ENCODE results near the gene PPP2R2C.

Gene PPP2R2C

DNA sequence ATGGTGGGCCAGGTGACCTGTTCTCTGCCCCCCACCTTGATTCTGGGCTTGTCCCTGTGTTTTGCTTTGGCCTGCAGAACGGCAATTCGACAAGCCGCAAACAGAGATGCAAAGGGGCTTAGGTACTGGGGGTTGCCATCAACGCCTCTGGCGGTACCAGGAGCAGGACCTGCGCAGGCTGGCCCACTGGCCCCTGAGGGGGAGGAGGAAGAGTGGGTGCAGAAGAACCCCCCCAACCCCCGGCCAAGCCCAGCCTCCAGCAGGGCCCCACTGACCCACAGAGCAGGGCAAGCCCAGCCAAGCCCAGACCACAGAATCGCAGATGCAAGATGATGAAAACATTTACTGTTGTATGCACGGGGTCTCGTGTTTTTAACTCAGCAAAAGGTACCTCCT lies 89.4 kb downstream of the PPP2R2C start:
- Histone ChIP-seq H3K4me3 (no peak overlapping the region), H3K27me3 (ENCODE audit: low read depth) (no peaks in the 10 kb centered on the region), H3K36me3 (replicated peaks) (no peaks in the 10 kb centered on the region), H3K9me3 (no peaks in the 10 kb centered on the region), H3K4me1 (no peaks in the 10 kb centered on the region)
- in situ Hi-C loops (cut with MboI; ENCODE audit: low sequenced_read_pairs), result no loop called here
- DNase-seq (ENCODE audit: low spot score in 2 of 2), result no peak

DNA sequence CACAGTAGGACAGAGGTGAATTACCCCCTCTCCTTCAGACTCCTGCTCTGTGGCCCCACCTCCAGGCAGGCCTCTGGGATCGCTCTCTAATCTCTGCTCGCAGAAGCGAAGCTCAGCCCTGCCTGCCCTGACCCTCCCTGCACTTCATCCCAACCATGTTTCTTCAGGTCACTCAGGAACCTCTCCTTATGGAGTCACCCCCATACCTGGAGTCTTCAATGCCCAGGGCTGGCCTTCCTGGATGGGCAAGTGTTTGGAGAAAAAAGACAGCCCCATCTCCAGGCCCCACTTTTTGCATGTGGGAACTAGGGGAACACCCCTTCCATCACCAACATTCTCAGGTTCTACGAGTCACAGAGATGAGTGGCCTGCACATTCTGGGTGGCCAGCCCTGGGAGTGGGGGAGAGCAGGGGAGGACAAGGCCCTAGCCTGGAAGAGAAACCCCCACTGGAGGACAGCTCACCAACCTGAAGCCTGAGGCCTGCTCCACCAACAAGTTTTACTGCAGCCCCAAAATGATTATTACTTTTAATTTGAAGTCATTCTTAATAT lies 90.8 kb downstream of the PPP2R2C start:
- no peak for DNase-seq (ENCODE audit: low spot score in 2 of 2)
- no peak overlapping the region for H3K4me3 ChIP-seq
- H3K9me3 ChIP-seq, result no peaks in the 10 kb centered on the region
- H3K36me3 ChIP-seq (replicated peaks), result no peaks in the 10 kb centered on the region
- H3K27me3 ChIP-seq (ENCODE audit: low read depth), result no peaks in the 10 kb centered on the region
- no peaks in the 10 kb centered on the region for H3K4me1 ChIP-seq
- in situ Hi-C loops (cut with MboI; ENCODE audit: low sequenced_read_pairs), result no loop called here

DNA sequence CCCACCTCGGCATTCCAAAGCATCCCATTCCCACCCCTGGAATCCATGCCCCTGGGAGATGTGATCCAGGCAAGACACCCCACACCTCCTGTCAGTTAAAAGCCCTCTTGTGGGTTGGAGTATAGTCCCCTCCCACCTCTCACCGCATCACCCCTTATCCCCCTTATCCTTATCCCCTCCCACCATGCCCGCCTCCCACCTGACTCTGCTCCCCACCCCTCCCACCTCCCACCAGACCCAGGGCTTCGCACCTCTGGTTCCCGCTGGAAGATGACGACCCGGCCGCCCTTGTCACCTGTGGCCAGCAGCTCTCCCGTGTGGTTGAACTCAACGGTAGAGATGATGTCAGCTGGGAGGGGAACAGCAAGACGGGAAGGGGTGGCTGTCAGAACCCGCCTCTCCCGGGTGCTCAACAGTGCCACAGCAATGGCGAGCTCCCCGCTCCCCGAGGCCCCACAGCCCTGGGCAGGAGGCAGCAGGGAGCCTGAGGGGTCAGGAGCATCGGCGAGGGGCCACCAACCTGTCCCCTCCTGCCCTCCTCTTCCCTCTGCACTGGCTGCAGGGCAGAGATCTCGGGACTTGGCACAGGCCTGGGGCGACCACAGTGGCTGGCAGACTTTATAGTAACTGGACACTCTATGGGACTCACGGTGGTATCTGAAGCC lies 91.5 kb downstream of the PPP2R2C start:
- Histone ChIP-seq H3K9me3 (no peaks in the 10 kb centered on the region), H3K27me3 (ENCODE audit: low read depth) (no peaks in the 10 kb centered on the region), H3K36me3 (replicated peaks) (no peaks in the 10 kb centered on the region), H3K4me1 (no peaks in the 10 kb centered on the region), H3K4me3 (no peak overlapping the region)
- in situ Hi-C loops (cut with MboI; ENCODE audit: low sequenced_read_pairs), result no loop called here
- no peak for DNase-seq (ENCODE audit: low spot score in 2 of 2)

DNA sequence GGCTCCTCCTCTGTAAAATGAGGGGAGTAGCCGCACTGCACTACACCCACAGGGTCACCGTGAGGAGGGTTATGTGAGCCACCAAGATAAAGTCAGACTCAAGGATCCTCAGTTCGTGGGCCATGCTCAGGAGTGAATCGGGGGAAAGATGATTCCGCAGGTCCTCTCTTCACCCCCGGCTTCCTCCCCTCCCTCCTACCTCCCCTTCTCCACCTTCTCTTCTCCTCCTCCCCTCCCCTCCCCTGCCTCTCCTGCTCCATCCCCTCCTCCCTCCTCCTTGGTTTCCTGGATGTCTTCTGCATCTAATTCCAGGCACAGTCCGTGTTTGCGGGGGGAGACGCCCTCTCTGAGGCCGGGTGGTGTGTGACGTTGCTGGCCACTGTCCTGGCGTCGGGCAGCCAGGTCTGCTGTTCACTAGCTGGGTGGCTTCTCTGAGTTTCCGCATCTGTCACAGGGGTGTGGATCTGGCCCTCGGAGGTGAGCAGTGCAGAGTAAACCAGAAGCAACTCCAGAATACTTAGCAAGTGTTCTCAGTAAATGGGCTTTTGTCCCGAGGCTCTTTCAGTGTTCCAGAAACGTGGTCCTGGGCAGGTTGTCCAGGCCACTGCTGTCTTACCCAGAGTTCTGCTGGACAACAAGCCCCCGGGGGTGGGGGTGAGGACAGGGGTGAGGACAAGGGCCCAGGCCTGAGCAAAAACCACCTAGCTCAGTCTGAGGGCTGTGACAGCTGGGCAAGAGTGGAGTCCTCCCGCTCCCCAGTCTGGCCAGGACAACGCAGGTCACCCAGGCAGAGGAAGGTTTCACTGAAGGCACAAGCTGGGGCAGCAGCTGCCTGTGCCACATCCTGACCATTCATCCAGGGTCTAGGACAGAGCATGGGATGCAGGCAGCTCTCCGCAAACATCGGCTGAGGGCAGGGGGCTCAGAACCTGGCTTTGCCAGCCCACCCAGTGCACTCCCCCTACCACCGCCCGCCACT lies 92.4 kb downstream of the PPP2R2C start:
- Histone ChIP-seq H3K9me3 (no peaks in the 10 kb centered on the region), H3K4me1 (no peaks in the 10 kb centered on the region), H3K36me3 (replicated peaks) (no peaks in the 10 kb centered on the region), H3K4me3 (no peak overlapping the region), H3K27me3 (ENCODE audit: low read depth) (no peaks in the 10 kb centered on the region)
- in situ Hi-C loops (cut with MboI; ENCODE audit: low sequenced_read_pairs), result no loop called here
- DNase-seq (ENCODE audit: low spot score in 2 of 2), result no peak

DNA sequence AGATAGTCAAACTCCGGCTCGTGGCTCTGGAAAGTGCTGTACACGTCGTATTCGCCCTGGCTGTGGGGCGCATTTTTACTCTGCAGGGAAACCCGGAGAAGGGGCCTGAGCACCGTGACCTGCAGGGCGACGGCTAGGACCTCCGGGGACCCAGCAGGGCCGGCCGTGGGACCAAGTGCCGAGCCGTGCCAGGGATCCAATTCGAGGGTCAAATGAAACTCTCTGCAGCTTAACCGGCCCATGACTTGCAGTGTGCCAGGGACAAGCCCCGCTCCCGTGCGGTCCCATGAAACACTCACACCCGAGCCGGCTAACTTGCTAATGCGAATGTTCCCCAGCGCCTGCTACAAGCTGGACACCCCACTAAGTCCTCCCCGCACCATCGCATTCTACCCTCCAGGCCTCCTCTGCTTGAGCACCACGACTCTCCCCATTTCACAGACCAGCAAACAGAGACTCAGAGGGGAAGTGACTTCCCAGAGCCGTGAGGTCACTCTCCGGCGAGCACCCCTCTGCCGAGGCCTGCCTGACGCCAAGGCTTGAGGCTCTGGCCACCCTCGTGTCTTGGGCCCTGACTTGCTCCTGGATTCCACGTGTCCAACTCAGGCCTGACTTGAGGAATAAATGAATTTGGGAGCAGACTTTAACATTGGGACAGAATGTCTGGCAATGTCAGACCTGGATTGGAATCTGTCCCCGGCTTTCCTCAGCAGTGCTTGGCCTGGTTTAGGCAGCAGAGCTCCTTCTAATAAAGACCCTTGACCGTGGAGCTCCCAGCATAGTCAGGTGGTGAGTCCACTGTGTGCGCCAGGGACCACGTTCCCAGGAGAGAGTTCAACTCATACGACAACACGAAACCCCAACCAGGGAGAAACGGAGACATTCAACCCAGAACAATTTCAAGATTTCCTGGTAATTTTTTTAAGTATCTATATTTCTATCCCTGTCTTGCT lies 93.6 kb downstream of the PPP2R2C start:
- Histone ChIP-seq H3K4me1 (no peaks in the 10 kb centered on the region), H3K36me3 (replicated peaks) (peaks cover 1% of the 10 kb centered on the region; the same call in 1 of the 2 replicates), H3K27me3 (ENCODE audit: low read depth) (no peaks in the 10 kb centered on the region), H3K9me3 (no peaks in the 10 kb centered on the region), H3K4me3 (no peak overlapping the region)
- in situ Hi-C loops (cut with MboI; ENCODE audit: low sequenced_read_pairs), result no loop called here
- no peak for DNase-seq (ENCODE audit: low spot score in 2 of 2)

DNA sequence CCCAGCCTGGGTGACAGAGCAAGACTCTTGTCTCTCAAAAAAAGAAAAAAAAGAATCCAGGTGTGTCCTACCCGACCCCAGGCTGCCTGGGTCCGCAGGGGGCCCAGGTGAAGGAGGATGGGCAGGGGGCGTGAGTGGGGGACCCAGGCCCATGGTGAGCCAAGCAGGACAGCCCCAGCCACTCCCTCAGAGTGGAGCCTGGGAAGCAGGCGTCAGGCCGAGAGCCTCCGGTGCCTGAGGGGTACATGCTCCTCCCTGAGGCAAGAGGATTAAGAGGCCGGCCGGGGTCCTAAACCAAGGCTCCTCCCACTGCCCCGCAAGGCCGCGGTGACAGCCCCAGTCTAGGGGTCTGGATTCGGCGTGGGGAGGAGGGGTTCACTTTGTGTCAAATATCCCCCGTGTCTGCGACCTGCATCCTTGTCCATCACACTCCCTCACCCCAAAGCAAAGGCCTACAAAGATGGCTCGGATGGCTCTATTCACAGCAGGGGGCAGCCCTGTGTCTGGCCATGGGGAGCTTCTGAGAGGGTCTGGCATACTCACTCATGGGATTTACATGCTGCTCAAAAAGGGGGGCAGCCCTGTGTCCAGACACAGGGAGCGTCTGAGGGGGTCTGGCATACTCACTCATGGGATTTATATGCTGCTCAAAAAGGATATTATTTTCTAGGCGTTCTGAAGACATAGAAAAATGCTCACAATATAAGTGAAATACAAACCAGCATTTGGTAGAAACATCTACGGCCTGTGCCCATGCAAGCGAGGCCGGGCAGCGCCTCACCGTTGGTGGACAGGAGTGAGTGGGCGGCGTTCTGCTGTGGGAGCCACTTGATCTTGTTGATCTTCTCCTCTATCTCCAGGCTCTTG lies 94.6 kb downstream of the PPP2R2C start:
- no peak for DNase-seq (ENCODE audit: low spot score in 2 of 2)
- in situ Hi-C loops (cut with MboI; ENCODE audit: low sequenced_read_pairs), result no loop called here
- Histone ChIP-seq H3K4me1 (no peaks in the 10 kb centered on the region), H3K4me3 (no peak overlapping the region), H3K27me3 (ENCODE audit: low read depth) (no peaks in the 10 kb centered on the region), H3K9me3 (no peaks in the 10 kb centered on the region), H3K36me3 (replicated peaks) (peaks cover 10% of the 10 kb centered on the region)

DNA sequence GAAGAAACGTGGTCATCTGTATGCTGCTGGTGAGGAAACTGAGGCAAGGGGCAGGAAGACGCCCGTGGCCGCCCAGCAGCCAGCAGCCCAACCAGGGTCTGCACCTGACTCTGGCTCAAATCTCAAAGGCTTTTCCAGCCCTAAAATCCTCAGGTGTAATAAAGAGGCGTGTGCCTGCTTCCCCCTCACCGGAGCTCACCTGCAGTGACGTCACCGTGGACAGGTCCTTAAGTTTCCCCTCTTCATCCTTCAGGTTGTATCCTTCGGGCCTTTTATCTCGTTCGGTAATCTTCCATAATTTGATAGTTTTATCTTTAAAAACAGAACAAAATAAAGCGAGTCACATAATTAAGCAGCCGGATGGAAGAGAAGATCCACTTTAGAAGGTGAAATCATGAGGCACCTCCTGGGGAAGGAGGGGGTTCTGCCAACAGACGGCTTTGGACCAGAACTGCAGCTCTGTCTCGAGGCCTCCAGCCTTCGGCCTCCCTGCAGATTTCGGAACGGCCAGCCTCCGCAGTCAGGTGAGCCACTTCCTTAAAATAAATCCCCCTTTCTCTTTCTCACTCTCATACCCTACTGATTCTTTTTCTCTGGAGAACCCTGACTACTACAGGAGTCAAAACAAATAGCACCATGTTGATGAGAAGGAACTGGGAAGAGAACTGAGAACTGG lies 96.7 kb downstream of the PPP2R2C start:
- DNase-seq (ENCODE audit: low spot score in 2 of 2), result no peak
- H3K4me1 ChIP-seq, result no peaks in the 10 kb centered on the region
- in situ Hi-C loops (cut with MboI; ENCODE audit: low sequenced_read_pairs), result no loop called here
- H3K4me3 ChIP-seq, result no peak overlapping the region
- H3K9me3 ChIP-seq, result no peaks in the 10 kb centered on the region
- peaks cover 18% of the 10 kb centered on the region for H3K36me3 ChIP-seq (replicated peaks)
- no peaks in the 10 kb centered on the region for H3K27me3 ChIP-seq (ENCODE audit: low read depth)

DNA sequence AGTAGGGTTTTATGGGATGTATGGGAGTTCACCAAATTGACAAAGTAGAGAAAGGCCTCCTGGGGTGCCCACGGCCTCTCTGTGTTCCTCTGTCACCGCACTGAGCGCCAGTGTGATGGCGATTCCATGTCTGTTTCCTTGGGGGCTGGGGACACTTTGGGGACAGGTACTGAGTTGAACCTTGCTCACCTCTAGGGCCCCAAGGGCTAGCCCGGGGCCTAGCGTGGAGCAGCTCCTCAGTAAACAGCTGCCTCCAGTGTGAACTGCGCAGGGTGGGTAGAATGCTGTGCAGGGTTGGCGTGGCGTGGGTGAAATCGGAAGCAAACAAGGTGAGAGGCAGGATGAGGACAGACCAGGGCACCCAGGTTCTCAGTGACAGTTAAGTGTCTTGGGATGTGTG lies 97.8 kb downstream of the PPP2R2C start:
- no peak overlapping the region for H3K4me3 ChIP-seq
- H3K36me3 ChIP-seq (replicated peaks), result peaks cover 18% of the 10 kb centered on the region
- no peaks in the 10 kb centered on the region for H3K27me3 ChIP-seq (ENCODE audit: low read depth)
- no peak for DNase-seq (ENCODE audit: low spot score in 2 of 2)
- no peaks in the 10 kb centered on the region for H3K4me1 ChIP-seq
- in situ Hi-C loops (cut with MboI; ENCODE audit: low sequenced_read_pairs), result no loop called here
- H3K9me3 ChIP-seq, result no peaks in the 10 kb centered on the region

DNA sequence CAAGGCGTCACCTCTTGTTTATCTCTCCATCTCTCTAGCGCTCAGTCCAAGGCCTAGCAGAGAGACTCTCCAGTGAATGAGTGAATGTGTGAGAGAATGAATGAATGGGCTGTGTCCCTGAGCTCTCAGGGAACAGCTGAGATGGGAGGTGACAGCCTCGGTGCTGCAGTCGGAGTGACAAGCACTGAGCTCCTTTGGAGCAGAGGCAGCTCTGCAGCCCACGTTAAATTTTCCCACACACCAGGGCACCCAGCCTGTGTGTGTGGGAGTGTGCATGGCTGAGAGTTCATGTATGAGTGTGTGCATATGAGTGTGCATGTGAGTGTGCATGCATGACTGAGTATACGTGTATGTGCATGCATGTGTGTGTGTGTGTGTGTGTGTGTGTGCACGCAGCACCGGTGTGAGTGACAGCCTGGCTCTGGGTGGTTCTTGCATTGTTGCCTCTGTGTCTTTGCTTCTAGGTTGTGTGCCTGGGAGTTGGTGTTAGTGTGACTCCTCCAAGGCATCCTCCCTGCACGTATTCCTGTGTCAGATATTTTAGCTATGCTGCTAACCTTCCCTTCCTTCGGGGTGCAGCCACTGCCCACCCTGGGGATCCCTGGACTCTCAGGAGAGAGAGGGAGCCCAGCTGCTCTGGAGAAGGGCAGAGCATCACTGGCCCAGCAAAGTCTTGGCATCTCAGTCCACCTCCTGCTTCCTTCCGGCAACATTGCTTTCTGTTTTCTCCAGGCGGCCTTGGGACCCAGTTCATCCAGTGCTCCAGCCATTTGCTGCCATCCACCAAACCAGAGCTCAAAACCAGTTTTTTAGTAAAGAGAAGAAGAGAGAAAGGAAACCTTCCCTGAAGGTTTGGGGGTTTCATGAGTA lies 98.6 kb downstream of the PPP2R2C start:
- Histone ChIP-seq H3K36me3 (replicated peaks) (peaks cover 18% of the 10 kb centered on the region), H3K9me3 (no peaks in the 10 kb centered on the region), H3K4me1 (no peaks in the 10 kb centered on the region), H3K4me3 (no peak overlapping the region), H3K27me3 (ENCODE audit: low read depth) (no peaks in the 10 kb centered on the region)
- no peak for DNase-seq (ENCODE audit: low spot score in 2 of 2)
- in situ Hi-C loops (cut with MboI; ENCODE audit: low sequenced_read_pairs), result no loop called here

DNA sequence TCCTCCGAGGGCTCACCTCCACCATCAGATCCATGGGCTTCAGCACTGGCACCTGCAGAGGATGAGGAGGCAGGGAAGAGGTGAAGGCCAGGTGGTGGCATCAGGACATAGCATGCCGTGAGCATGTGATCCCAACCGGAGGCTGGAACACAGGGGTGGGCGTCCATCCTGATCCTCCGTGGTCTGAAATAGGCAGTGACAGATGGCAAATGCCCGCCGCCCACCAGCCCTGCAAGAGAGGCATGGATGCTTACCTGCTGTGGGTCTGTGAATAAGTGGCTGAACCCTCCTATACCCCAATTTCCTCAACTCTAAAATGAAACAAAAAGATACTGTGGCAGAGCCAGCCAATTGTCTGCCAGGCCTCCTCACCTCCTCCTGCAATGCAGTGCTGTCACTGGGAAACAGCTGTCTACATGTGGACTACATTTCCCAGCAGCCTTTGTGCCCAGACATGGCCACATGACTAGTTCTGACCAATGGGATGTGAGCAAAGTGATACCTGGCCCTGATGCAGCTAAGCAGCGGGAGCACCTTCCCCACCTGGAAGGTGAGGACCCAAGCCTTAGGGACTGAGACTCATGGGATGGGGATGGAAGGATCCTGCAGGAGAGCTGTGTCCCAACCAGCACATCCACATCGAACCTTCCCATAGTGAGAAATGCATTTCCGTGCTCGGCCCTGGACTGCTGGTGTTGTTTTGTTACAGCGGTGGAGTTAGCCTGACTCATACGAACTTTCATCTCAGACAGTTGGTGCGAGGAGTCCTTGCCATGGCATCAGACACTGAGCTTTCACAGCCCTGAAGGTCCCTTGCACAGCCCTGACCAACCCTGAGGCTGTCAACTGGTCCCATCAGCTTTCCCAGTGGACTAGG lies 99.5 kb downstream of the PPP2R2C start:
- H3K4me1 ChIP-seq, result no peaks in the 10 kb centered on the region
- in situ Hi-C loops (cut with MboI; ENCODE audit: low sequenced_read_pairs), result no loop called here
- no peak overlapping the region for H3K4me3 ChIP-seq
- H3K27me3 ChIP-seq (ENCODE audit: low read depth), result no peaks in the 10 kb centered on the region
- H3K9me3 ChIP-seq, result no peaks in the 10 kb centered on the region
- H3K36me3 ChIP-seq (replicated peaks), result peaks cover 18% of the 10 kb centered on the region
- DNase-seq (ENCODE audit: low spot score in 2 of 2), result peak; percentile 5 to 44

DNA sequence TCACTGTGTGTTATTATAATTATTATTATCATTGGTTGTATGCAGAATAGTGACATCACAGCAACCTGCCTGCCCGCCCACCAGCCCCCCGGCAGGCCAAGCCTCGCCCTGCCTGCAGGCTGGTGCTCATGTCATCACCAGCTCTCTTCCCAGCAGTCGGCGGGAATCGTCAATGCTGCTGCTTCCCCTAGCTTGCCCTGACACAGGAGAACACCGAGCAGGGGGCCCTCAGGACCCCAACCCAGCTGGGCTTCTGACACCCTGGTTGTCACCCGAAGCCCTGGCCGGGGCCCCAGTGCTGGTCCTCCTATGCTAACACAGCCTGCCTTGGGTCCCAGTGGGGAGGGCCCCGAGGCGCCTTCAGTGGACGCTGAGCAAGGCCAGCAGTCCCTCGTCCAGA lies 100.6 kb downstream of the PPP2R2C start:
- no peaks in the 10 kb centered on the region for H3K27me3 ChIP-seq (ENCODE audit: low read depth)

More for the DNA sequence above, 100.6 kb downstream of the PPP2R2C start:
- DNase-seq (ENCODE audit: low spot score in 2 of 2), result no peak
- Histone ChIP-seq H3K36me3 (replicated peaks) (peaks cover 18% of the 10 kb centered on the region), H3K4me3 (no peak overlapping the region), H3K4me1 (no peaks in the 10 kb centered on the region), H3K9me3 (no peaks in the 10 kb centered on the region)
- in situ Hi-C loops (cut with MboI; ENCODE audit: low sequenced_read_pairs), result no loop called here

Measured in HAP-1 (cell line).